ENCODE measurements around the gene CAMK2D. TPM values are rescaled to one million over a fixed set of nuclear protein-coding genes. Genes with fewer than 3 reads are reported as not detected.

The CAMK2D gene
- polyA plus RNA-seq, 3 donors, result 10.4 to 30.6 (median 19.6) TPM

- Histone ChIP-seq H2AFZ (ENCODE audit: insufficient read depth, low read depth, low read length, poor library complexity, severe bottlenecking) (no peak overlapping the region), H3K27me3 (ENCODE audit: control insufficient read depth in 2 of 2, insufficient read depth in 2 of 2, low read length in 2 of 2) (no peaks in the 10 kb centered on the region), H3K4me3 (replicated peaks in 1 of 3; ENCODE audit: low read depth in 2 of 3, low read length in 3 of 3) (no peak overlapping the region), H3K4me2 (replicated peaks; ENCODE audit: extremely low read depth, low read length, poor library complexity, severe bottlenecking) (no peak overlapping the region), H3K79me2 (ENCODE audit: insufficient read depth, low read length) (no peaks in the 10 kb centered on the region), H3K9me3 (replicated peaks in 1 of 2; ENCODE audit: control insufficient read depth in 1 of 2, insufficient read depth in 1 of 2, low read length in 2 of 2) (no peaks in the 10 kb centered on the region), H3K9ac (ENCODE audit: insufficient read depth, low read length, poor library complexity, severe bottlenecking) (no peak overlapping the region), H3K4me1 (ENCODE audit: control insufficient read depth in 1 of 2, insufficient read depth in 2 of 2, low read length in 2 of 2) (peaks cover 54 to 58% of the 10 kb centered on the region in 2 donors), H3K36me3 (replicated peaks in 1 of 2; ENCODE audit: control insufficient read depth in 1 of 2, insufficient read depth in 2 of 2, low read length in 2 of 2) (no peaks in the 10 kb centered on the region), H4K20me1 (ENCODE audit: insufficient read depth, low read length) (no peaks in the 10 kb centered on the region), H3K27ac (ENCODE audit: low read depth in 1 of 2, low read length in 2 of 2) (peak overlapping the region; percentile 83 to 84)
- peaks cover 0 to 2% of the 10 kb centered on the region in 2 donors for H3K36me3 Mint-ChIP-seq
- 79% methylated on average over 5 of the region's 6 CpGs for WGBS (ENCODE audit: insufficient coverage)
- TF ChIP-seq, protein P1, sequence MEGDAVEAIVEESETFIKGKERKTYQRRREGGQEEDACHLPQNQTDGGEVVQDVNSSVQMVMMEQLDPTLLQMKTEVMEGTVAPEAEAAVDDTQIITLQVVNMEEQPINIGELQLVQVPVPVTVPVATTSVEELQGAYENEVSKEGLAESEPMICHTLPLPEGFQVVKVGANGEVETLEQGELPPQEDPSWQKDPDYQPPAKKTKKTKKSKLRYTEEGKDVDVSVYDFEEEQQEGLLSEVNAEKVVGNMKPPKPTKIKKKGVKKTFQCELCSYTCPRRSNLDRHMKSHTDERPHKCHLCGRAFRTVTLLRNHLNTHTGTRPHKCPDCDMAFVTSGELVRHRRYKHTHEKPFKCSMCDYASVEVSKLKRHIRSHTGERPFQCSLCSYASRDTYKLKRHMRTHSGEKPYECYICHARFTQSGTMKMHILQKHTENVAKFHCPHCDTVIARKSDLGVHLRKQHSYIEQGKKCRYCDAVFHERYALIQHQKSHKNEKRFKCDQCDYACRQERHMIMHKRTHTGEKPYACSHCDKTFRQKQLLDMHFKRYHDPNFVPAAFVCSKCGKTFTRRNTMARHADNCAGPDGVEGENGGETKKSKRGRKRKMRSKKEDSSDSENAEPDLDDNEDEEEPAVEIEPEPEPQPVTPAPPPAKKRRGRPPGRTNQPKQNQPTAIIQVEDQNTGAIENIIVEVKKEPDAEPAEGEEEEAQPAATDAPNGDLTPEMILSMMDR (IDR thresholded peaks at IDR 0.05), result no peak
- no peak overlapping the region for H3K4me3 Mint-ChIP-seq
- peak overlapping the region; percentile 91 to 99 (median 98) for H3K27ac Mint-ChIP-seq
- DNase-seq, result peak in 2 of 3 donors; percentile 53 to 73
- peaks cover 0 to 7% (median 0%) of the 10 kb centered on the region in 7 donors for H3K9me3 Mint-ChIP-seq
- H3K27me3 Mint-ChIP-seq (ENCODE audit: low read depth in 3 of 3), result peaks cover 0 to 2% (median 0%) of the 10 kb centered on the region in 3 donors
- intact Hi-C loops (cut with micrococcal nuclease), result loop anchor here (2.0 to 5.0 kb wide), 3 partner anchors 25 to 39 kb away; no protein-coding TSS in a partner anchor
- H3K4me1 Mint-ChIP-seq, result peaks cover 45% of the 10 kb centered on the region
Observed at GRCh38 chr4:113783701-113784100, 22.2 kb upstream of the CAMK2D start.

DNA sequence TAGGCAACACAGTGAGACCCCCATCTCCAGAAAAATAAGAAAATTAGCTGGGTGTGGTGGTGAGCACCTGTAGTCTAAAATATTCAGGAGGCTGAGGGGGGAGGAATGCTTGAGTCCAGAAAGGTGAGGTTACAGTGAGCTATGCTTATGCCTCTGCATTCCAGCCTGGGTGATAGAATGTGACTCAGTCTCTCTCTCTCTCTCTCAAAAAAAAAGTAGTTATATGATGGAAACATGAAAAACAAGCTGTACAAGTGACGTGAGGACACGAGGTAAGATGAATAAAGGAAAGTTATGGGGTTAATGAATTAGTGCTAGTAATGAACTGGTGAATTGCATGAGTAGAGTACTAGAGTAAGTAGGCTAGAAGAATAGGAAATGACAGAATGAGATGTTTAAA is 21.8 kb upstream of the CAMK2D start:
- Histone ChIP-seq H3K79me2 (ENCODE audit: insufficient read depth, low read length) (no peaks in the 10 kb centered on the region), H3K4me3 (replicated peaks in 1 of 3; ENCODE audit: low read depth in 2 of 3, low read length in 3 of 3) (no peak overlapping the region), H3K4me2 (replicated peaks; ENCODE audit: extremely low read depth, low read length, poor library complexity, severe bottlenecking) (no peak overlapping the region), H3K9ac (ENCODE audit: insufficient read depth, low read length, poor library complexity, severe bottlenecking) (no peak overlapping the region), H3K4me1 (ENCODE audit: control insufficient read depth in 1 of 2, insufficient read depth in 2 of 2, low read length in 2 of 2) (peaks cover 49 to 53% of the 10 kb centered on the region in 2 donors), H3K36me3 (replicated peaks in 1 of 2; ENCODE audit: control insufficient read depth in 1 of 2, insufficient read depth in 2 of 2, low read length in 2 of 2) (no peaks in the 10 kb centered on the region), H3K27me3 (ENCODE audit: control insufficient read depth in 2 of 2, insufficient read depth in 2 of 2, low read length in 2 of 2) (no peaks in the 10 kb centered on the region), H4K20me1 (ENCODE audit: insufficient read depth, low read length) (no peaks in the 10 kb centered on the region), H3K9me3 (replicated peaks in 1 of 2; ENCODE audit: control insufficient read depth in 1 of 2, insufficient read depth in 1 of 2, low read length in 2 of 2) (no peaks in the 10 kb centered on the region), H2AFZ (ENCODE audit: insufficient read depth, low read depth, low read length, poor library complexity, severe bottlenecking) (no peak overlapping the region), H3K27ac (ENCODE audit: low read depth in 1 of 2, low read length in 2 of 2) (peak overlapping the region in 1 of 2 donors; percentile 83)
- Mint-ChIP-seq H3K27me3 (ENCODE audit: low read depth in 3 of 3) (peaks cover 0 to 2% (median 0%) of the 10 kb centered on the region in 3 donors), H3K27ac (peak overlapping the region in 6 of 7 donors; percentile 91 to 99 (median 98)), H3K9me3 (peaks cover 0 to 7% (median 0%) of the 10 kb centered on the region in 7 donors), H3K4me3 (no peak overlapping the region), H3K4me1 (peaks cover 44% of the 10 kb centered on the region), H3K36me3 (peaks cover 0 to 2% of the 10 kb centered on the region in 2 donors)
- intact Hi-C loops (cut with micrococcal nuclease), result loop anchor here (2.0 to 5.0 kb wide), 2 partner anchors 34 to 39 kb away; no protein-coding TSS in a partner anchor
- no peak for DNase-seq
- WGBS (ENCODE audit: insufficient coverage), result 92% methylated on average over 2 of the region's 2 CpGs
- TF ChIP-seq, protein P1 (IDR thresholded peaks at IDR 0.05), result no peak

Measured in CD14-positive monocyte (primary cell).